A549 (cell line): ENCODE data around the gene DHFR2. TPM values are rescaled to one million over a fixed set of nuclear protein-coding genes. Genes with fewer than 3 reads are reported as not detected.
A peak's percentile ranks its signal among the peaks of the same experiment; 100 is the strongest.

ENCODE experiments used
- ATAC-seq, 2 experiments: fragments of 200-7000 bp in 1 of 2; fragments of >200 bp in 1 of 2; cut with Nextera tagmentation in 1 of 2; cut with Tn5 transposase in 1 of 2; 3 replicates each; pipeline versions ENCODE4 v1.8.0 to v1.9.1; 2018 to 2020; ENCODE audit warnings: mild to moderate bottlenecking in 1 of 2, moderate library complexity in 1 of 2
- CTCF ChIA-PET: fragments of 300-600 bp; sonication (Branson Sonifier 250); formaldehyde crosslinking; extraction: SDS; loops from one replicate; lab custom pipeline; 2021; ENCODE audit warnings: antibody characterized with exemption, inconsistent platforms; lab: Yijun Ruan, JAX
- POLR2A ChIA-PET: fragments of 350-600 bp; formaldehyde crosslinking; extraction: SDS; loops from one replicate; lab custom pipeline; 2021; ENCODE audit warnings: antibody characterized with exemption, inconsistent platforms; lab: Yijun Ruan, JAX
- DNase-seq, 2 experiments: peaks; one replicate each; pipeline versions ENCODE4 v3.0.0 to v3.0.0-alpha.2; 2011 to 2016; ENCODE audit warnings: low read depth in 1 of 2, low spot score in 1 of 2
- FAIRE-seq: peaks from 2 replicates; lab custom pipeline; 2011; peaks lifted over from hg19 to GRCh38; lab: Jason Lieb, UNC
- H3K27ac ChIP-seq, 2 experiments: fragments of >200 bp; sonication (Bioruptor Twin); formaldehyde crosslinking; 3 replicates each; pipeline ENCODE4 v1.5.1; 2016 to 2017
- H3K4me1 ChIP-seq: fragments of >200 bp; sonication (Bioruptor Twin); formaldehyde crosslinking; 3 replicates; pipeline ENCODE4 v1.6.1; 2016
- H3K4me2 ChIP-seq: fragments of >200 bp; sonication (Bioruptor Twin); formaldehyde crosslinking; 3 replicates; pipeline ENCODE4 v1.6.1; 2016
- H3K4me3 ChIP-seq: fragments of >200 bp; sonication (Bioruptor Twin); formaldehyde crosslinking; 3 replicates; pipeline ENCODE4 v1.5.1; 2016
- H3K9me3 ChIP-seq: fragments of >200 bp; sonication (Bioruptor Twin); formaldehyde crosslinking; 3 replicates; pipeline ENCODE4 v1.6.1; 2016
- ATOH8 ChIP-seq: fragments of 250-450 bp; sonication (Bioruptor Pico); IDR thresholded peaks from 2 replicates; pipeline ENCODE4 v1.5.0; 2020; ENCODE audit warnings: low read depth, mild to moderate bottlenecking, moderate library complexity
- BCL3 ChIP-seq: fragments of >200 bp; sonication (Bioruptor Twin); formaldehyde crosslinking; IDR thresholded peaks from 3 replicates; pipeline ENCODE4 v1.6.1; 2016
- BHLHE40 ChIP-seq: IDR thresholded peaks from 2 replicates; pipeline ENCODE4 v1.6.1; 2012; ENCODE audit warnings: low read depth, low read length, inconsistent platforms
- CBX2 ChIP-seq: fragments of 200-600 bp; sonication (generic); IDR thresholded peaks from 2 replicates; pipeline ENCODE4 v1.6.1; 2016; ENCODE audit warnings: low read depth, mild to moderate bottlenecking, borderline replicate concordance
- CHD2 ChIP-seq: fragments of 150-350 bp; IDR thresholded peaks from 2 replicates; pipeline ENCODE4 v1.6.1; 2014; ENCODE audit warnings: low read length; ENCODE audit not compliant: partially characterized antibody
- CTCF ChIP-seq: fragments of >200 bp; sonication (Bioruptor Twin); formaldehyde crosslinking; IDR thresholded peaks from 3 replicates; pipeline ENCODE4 v1.5.1; 2016
- EHF ChIP-seq: fragments of 250-450 bp; sonication (Bioruptor Pico); IDR thresholded peaks from 2 replicates; pipeline ENCODE4 v1.5.0; 2020; ENCODE audit warnings: mild to moderate bottlenecking
- EHMT2 ChIP-seq: fragments of 200-600 bp; sonication (generic); IDR thresholded peaks from 2 replicates; pipeline ENCODE4 v1.6.1; 2016; ENCODE audit warnings: antibody characterized with exemption, low read depth, mild to moderate bottlenecking, moderate library complexity
- FOXS1 ChIP-seq: fragments of 250-450 bp; sonication (Bioruptor Pico); IDR thresholded peaks from 2 replicates; pipeline ENCODE4 v1.5.0; 2020; ENCODE audit warnings: mild to moderate bottlenecking, moderate library complexity
- HDAC2 ChIP-seq: fragments of 200-600 bp; sonication (generic); IDR thresholded peaks from 2 replicates; pipeline ENCODE4 v1.6.1; 2016
- HEYL ChIP-seq: fragments of 250-450 bp; sonication (Bioruptor Pico); IDR thresholded peaks from 2 replicates; pipeline ENCODE4 v1.8.0; 2021; ENCODE audit warnings: mild to moderate bottlenecking, moderate library complexity
- HMGXB4 ChIP-seq: fragments of 250-450 bp; sonication (Bioruptor Pico); IDR thresholded peaks from 2 replicates; pipeline ENCODE4 v1.5.0; 2021; ENCODE audit warnings: mild to moderate bottlenecking, moderate library complexity, borderline replicate concordance
- JUN ChIP-seq, 2 experiments: fragments of >200 bp; sonication (Bioruptor Twin); formaldehyde crosslinking; IDR thresholded peaks; 2 replicates in 1 of 2; 3 replicates in 1 of 2; pipeline ENCODE4 v1.6.1; 2016 to 2017
- KDM1A ChIP-seq: fragments of 200-600 bp; sonication (generic); IDR thresholded peaks from 2 replicates; pipeline ENCODE4 v1.6.1; 2016; ENCODE audit warnings: low read depth, mild to moderate bottlenecking
- MAFK ChIP-seq: fragments of 450-650 bp; IDR thresholded peaks from 2 replicates; pipeline ENCODE4 v1.6.1; 2014; ENCODE audit not compliant: partially characterized antibody
- MAZ ChIP-seq: fragments of 150-350 bp; IDR thresholded peaks from 2 replicates; pipeline ENCODE4 v1.6.1; 2014; ENCODE audit warnings: antibody characterized with exemption, low read depth, low read length, borderline replicate concordance
- POLR2A ChIP-seq: IDR thresholded peaks from 2 replicates; pipeline ENCODE4 v1.6.1; 2012; ENCODE audit warnings: mild to moderate bottlenecking, low read length
- POLR2AphosphoS2 ChIP-seq: conservative IDR thresholded peaks from 2 replicates; pipeline ENCODE4 v1.6.1; 2012; ENCODE audit warnings: low read length, improper control_type of control experiment, inconsistent platforms
- RFX5 ChIP-seq: fragments of 450-650 bp; IDR thresholded peaks from 2 replicates; pipeline ENCODE4 v1.7.1; 2014; ENCODE audit warnings: antibody characterized with exemption, mild to moderate bottlenecking, moderate library complexity
- SREBF2 ChIP-seq: fragments of 450-650 bp; IDR thresholded peaks from 2 replicates; pipeline ENCODE4 v1.6.1; 2014; ENCODE audit warnings: mild to moderate bottlenecking, moderate library complexity
- USF2 ChIP-seq: fragments of 450-650 bp; IDR thresholded peaks from 2 replicates; pipeline ENCODE4 v1.6.1; 2014; ENCODE audit warnings: antibody characterized with exemption
- ZNF302 ChIP-seq: fragments of 250-450 bp; sonication (Bioruptor Pico); IDR thresholded peaks from 2 replicates; pipeline ENCODE4 v1.9.0; 2021; ENCODE audit warnings: inconsistent platforms, mild to moderate bottlenecking, moderate library complexity
- ZSCAN20 ChIP-seq: fragments of 250-450 bp; sonication (Bioruptor Pico); IDR thresholded peaks from 2 replicates; pipeline ENCODE4 v1.8.0; 2022; ENCODE audit warnings: mild to moderate bottlenecking, moderate library complexity
- WGBS: methylation state at CpG from one replicate; pipeline ENCODE4 v1.1.6; 2017; ENCODE audit errors: missing lambda C conversion rate; 5-methylcytosine and 5-hydroxymethylcytosine counted together
- polyA plus RNA-seq, 4 experiments: library from polyadenylated mRNA; depleted of rRNA in 3 of 4; stranded (reverse); fragments of >200 nt; fragmentation: RNase III in 1 of 4; extraction: RNeasy Plus Mini Kit Qiagen cat#74134 plus additional on column Dnase treatment in 1 of 4; gene quantifications; 2 replicates in 3 of 4; 3 replicates in 1 of 4; pipeline ENCODE4 v1.2.3, GENCODE V29; 2011 to 2017

The DHFR2 gene
- polyA plus RNA-seq, 2 of the 4 experiments (the other 2 are of a cell fraction) = 6.2 to 6.3 TPM

- CTCF ChIA-PET = no interaction called here
- no peaks in the 10 kb centered on the region for H3K9me3 ChIP-seq
- no peak for DNase-seq
- TF ChIP-seq EHF = no peak
- TF ChIP-seq SREBF2 = no peak
- TF ChIP-seq ZNF302 (CRISPR knock-in tag) = no peak
- TF ChIP-seq HDAC2 = no peak
- no peak for TF ChIP-seq CBX2
- no peak for TF ChIP-seq JUN (IDR thresholded peaks at IDR 0.05)
- TF ChIP-seq, all 56 proteins: peak for 0
- WGBS = 90% methylated on average over 5 of the region's 5 CpGs
- POLR2A ChIA-PET = no interaction called here
- no peak for FAIRE-seq
- ATAC-seq = no peak
- no peak overlapping the region for H3K27ac ChIP-seq
- H3K4me2 ChIP-seq = no peak overlapping the region
- H3K4me3 ChIP-seq = no peak overlapping the region
- H3K4me1 ChIP-seq = no peaks in the 10 kb centered on the region
Measured at GRCh38 chr3:94106268-94106667, 43.6 kb upstream of the DHFR2 start.

GRCh38 chr3:94101860-94102259 is 39.1 kb upstream of the DHFR2 start:
- H3K27ac ChIP-seq = no peak overlapping the region
- POLR2A ChIA-PET = interaction anchor here (1.0 kb wide), 1 partner anchor 39 kb away, joined by 5 read pairs; no protein-coding TSS in a partner anchor
- TF ChIP-seq RFX5 = no peak
- TF ChIP-seq CTCF = peak; percentile 29; the same call in 2 of the 3 replicates
- no peak for TF ChIP-seq CHD2
- TF ChIP-seq MAFK = no peak
- TF ChIP-seq EHMT2 = no peak
- TF ChIP-seq, all 56 proteins: peak for 1
- 60% methylated on average over 4 of the region's 4 CpGs for WGBS
- CTCF ChIA-PET = no interaction called here
- H3K9me3 ChIP-seq = no peaks in the 10 kb centered on the region
- H3K4me2 ChIP-seq = no peak overlapping the region
- peak in 1 of 2 experiments; percentile 18 for DNase-seq
- no peak overlapping the region for H3K4me3 ChIP-seq
- no peaks in the 10 kb centered on the region for H3K4me1 ChIP-seq
- no peak for ATAC-seq
- FAIRE-seq = no peak

GRCh38 chr3:94099311-94099710 is 36.6 kb upstream of the DHFR2 start:
- CTCF ChIA-PET = interaction anchor here (0.9 kb wide), 1 partner anchor 8 kb away, joined by 3 read pairs; no protein-coding TSS in a partner anchor
- FAIRE-seq = no peak

More at GRCh38 chr3:94099311-94099710, 36.6 kb upstream of the DHFR2 start:
- POLR2A ChIA-PET = no interaction called here
- no peak for ATAC-seq
- Histone ChIP-seq H3K4me2 (no peak overlapping the region), H3K27ac (no peak overlapping the region), H3K4me3 (no peak overlapping the region), H3K9me3 (no peaks in the 10 kb centered on the region), H3K4me1 (no peaks in the 10 kb centered on the region)
- TF ChIP-seq HMGXB4 (no peak), CBX2 (no peak), FOXS1 (CRISPR knock-in tag) (no peak), ZSCAN20 (CRISPR knock-in tag) (no peak), CTCF (no peak), BHLHE40 (no peak), HEYL (CRISPR knock-in tag) (no peak), POLR2A (no peak), KDM1A (no peak), USF2 (no peak), POLR2AphosphoS2 (no peak), BCL3 (no peak), ATOH8 (CRISPR knock-in tag) (no peak), JUN (IDR thresholded peaks at IDR 0.05) (no peak), MAZ (no peak)
- DNase-seq = no peak
- 90% methylated on average over 1 of the region's 1 CpG for WGBS
